Thyroid gland (tissue), 4 donors: Measurements from ENCODE around the gene ARHGAP15.

ENCODE experiments used
- POLR2A ChIP-seq, 2 donors: fragments of 450-650 bp; IDR thresholded peaks; one replicate each; pipeline ENCODE4 v1.6.1; 2017; ENCODE audit warnings: antibody characterized with exemption in 2 of 2, mild to moderate bottlenecking in 2 of 2, moderate library complexity in 1 of 2
- TF ChIP-seq, protein P1 (sequence below), 6 experiments: fragments of 200-600 bp in 3 of 6; fragments of 450-650 bp in 3 of 6; sonication (generic) in 3 of 6; IDR thresholded peaks; one replicate each; pipeline ENCODE4 v1.5.1; 2016 to 2019; ENCODE audit warnings: antibody characterized with exemption in 6 of 6, mild to moderate bottlenecking in 2 of 6, inconsistent platforms in 1 of 6, moderate library complexity in 1 of 6

DNA sequence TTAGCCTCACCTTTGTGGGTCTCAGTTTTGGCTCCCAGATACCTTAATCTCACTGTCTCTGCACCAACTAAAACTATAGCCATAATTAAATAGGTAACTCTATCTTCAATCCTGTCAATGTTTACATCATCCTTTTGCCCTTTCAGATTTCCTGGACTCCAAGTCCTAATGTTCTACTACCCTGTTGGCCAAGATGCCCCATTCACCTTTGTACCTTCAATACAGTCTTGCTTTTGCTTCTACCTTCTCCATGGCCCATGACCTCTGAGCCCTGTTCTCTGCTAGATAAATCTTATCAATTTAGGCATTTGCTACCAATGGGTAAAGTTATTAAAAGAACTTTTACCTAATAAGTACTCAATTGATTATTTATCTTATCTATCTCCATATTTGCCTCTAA is 635.5 kb downstream of the ARHGAP15 start:
- TF ChIP-seq, protein P1, sequence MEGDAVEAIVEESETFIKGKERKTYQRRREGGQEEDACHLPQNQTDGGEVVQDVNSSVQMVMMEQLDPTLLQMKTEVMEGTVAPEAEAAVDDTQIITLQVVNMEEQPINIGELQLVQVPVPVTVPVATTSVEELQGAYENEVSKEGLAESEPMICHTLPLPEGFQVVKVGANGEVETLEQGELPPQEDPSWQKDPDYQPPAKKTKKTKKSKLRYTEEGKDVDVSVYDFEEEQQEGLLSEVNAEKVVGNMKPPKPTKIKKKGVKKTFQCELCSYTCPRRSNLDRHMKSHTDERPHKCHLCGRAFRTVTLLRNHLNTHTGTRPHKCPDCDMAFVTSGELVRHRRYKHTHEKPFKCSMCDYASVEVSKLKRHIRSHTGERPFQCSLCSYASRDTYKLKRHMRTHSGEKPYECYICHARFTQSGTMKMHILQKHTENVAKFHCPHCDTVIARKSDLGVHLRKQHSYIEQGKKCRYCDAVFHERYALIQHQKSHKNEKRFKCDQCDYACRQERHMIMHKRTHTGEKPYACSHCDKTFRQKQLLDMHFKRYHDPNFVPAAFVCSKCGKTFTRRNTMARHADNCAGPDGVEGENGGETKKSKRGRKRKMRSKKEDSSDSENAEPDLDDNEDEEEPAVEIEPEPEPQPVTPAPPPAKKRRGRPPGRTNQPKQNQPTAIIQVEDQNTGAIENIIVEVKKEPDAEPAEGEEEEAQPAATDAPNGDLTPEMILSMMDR (IDR thresholded peaks at IDR 0.05), result no peak
- TF ChIP-seq POLR2A (IDR thresholded peaks at IDR 0.05), result no peak
